Measurements from ENCODE around the gene TAF11.

DNA sequence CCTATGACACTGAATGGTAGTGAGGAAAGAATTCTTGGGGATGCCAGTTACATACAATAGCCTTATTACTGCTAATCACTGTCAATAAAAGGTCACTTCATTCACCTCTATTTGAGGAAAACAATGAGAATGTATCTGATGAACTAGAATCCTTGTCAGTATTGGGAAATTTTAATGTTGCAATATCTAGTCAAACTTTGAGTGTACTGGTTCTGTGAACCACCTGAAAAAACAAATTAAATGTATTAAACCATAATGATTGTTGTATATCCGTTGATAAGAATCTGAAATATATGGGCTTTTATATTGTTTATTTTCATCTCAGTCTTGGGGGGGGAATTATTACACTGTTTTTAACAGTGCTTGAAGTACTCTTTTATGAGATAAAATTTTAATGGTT is 10.6 kb downstream of the TAF11 start:
- TF ChIP-seq POLR2A (IDR thresholded peaks at IDR 0.05; ENCODE audit: low read depth, low read length) (no peak), POLR2AphosphoS5 (IDR thresholded peaks at IDR 0.05; ENCODE audit: insufficient read depth, low read depth, low read length) (no peak), EZH2 (IDR thresholded peaks at IDR 0.05; ENCODE audit: borderline replicate concordance, low read depth, low read length, severe bottlenecking) (no peak), JUN (IDR thresholded peaks at IDR 0.05; ENCODE audit: borderline replicate concordance, insufficient read depth, insufficient read length, low read depth) (no peak)
- TF ChIP-seq, protein P1, sequence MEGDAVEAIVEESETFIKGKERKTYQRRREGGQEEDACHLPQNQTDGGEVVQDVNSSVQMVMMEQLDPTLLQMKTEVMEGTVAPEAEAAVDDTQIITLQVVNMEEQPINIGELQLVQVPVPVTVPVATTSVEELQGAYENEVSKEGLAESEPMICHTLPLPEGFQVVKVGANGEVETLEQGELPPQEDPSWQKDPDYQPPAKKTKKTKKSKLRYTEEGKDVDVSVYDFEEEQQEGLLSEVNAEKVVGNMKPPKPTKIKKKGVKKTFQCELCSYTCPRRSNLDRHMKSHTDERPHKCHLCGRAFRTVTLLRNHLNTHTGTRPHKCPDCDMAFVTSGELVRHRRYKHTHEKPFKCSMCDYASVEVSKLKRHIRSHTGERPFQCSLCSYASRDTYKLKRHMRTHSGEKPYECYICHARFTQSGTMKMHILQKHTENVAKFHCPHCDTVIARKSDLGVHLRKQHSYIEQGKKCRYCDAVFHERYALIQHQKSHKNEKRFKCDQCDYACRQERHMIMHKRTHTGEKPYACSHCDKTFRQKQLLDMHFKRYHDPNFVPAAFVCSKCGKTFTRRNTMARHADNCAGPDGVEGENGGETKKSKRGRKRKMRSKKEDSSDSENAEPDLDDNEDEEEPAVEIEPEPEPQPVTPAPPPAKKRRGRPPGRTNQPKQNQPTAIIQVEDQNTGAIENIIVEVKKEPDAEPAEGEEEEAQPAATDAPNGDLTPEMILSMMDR (IDR thresholded peaks at IDR 0.05; ENCODE audit: extremely low read depth in 1 of 2, insufficient read depth in 1 of 2, low read depth in 1 of 2, low read length in 2 of 2): no peak
- TF ChIP-seq, protein P2, sequence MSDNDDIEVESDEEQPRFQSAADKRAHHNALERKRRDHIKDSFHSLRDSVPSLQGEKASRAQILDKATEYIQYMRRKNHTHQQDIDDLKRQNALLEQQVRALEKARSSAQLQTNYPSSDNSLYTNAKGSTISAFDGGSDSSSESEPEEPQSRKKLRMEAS (IDR thresholded peaks at IDR 0.05; ENCODE audit: insufficient read depth, insufficient read length): no peak

Measured in endothelial cell of umbilical vein (primary cell).